ENCODE data around the gene CKLF.

The CKLF gene

DNA sequence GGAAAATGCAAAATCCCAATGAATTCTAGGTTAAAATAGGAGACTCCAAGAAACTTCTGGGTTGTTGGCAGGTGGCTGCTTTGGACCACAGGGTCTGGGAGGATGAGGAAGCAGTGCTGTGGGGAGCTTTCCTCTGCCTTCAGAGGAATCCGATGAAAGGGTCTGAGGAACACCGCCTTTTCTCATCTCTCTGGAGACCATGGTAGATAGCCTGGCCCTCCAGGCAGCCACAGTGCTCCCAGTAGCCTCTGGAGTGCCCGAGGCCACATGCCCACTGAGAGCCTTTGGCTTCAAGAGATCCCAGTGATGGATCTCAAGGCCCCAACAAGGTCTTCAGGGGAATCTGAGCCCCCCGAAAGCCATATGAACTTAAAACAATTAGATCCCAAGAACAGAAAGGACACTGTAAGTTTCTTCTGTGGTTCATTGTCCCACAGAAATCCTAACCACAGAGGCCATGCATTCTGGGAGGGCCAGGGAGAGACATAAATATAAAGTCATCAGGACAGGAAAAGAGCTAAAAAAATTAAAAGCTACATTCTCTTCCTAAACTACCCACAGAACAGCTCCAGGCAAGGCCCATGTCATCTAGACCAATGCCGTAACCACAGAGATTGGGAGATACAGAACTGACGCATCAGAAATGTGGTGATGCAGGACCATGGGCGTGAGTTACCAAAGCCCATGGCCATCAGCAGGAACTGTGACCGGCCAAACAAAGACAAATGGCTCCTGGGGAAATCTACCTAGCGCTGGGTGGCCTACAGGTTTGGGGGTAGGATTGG, 26.8 kb upstream of the CKLF start:
- DNase-seq (ENCODE audit: low read depth), result no peak
- H3K4me3 ChIP-seq (ENCODE audit: low read depth, low read length), result no peak overlapping the region
- TF ChIP-seq, protein P1, sequence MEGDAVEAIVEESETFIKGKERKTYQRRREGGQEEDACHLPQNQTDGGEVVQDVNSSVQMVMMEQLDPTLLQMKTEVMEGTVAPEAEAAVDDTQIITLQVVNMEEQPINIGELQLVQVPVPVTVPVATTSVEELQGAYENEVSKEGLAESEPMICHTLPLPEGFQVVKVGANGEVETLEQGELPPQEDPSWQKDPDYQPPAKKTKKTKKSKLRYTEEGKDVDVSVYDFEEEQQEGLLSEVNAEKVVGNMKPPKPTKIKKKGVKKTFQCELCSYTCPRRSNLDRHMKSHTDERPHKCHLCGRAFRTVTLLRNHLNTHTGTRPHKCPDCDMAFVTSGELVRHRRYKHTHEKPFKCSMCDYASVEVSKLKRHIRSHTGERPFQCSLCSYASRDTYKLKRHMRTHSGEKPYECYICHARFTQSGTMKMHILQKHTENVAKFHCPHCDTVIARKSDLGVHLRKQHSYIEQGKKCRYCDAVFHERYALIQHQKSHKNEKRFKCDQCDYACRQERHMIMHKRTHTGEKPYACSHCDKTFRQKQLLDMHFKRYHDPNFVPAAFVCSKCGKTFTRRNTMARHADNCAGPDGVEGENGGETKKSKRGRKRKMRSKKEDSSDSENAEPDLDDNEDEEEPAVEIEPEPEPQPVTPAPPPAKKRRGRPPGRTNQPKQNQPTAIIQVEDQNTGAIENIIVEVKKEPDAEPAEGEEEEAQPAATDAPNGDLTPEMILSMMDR (IDR thresholded peaks at IDR 0.05; ENCODE audit: low read depth, low read length, missing control alignments), result no peak

DNA sequence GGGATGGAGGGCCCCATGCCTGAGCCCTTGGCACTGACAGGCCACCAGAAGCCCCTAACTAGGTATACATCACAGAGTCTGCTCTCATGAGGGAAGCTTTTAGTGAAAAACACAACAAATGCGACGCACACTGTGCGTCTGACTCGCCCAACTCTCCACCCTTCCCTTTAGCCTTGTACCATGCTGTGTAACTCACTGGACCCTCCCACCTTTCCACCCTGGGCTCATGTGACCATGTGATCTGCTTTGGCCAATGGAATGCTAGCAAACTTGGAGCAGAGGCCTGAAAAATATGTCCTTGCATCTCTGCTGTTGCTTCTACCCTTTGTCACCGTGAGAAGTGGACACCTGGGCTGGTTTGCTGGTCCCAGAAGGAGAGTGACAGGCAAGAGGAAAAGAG, 24.1 kb upstream of the CKLF start:
- DNase-seq (ENCODE audit: low read depth), result no peak
- TF ChIP-seq, protein P1 (IDR thresholded peaks at IDR 0.05; ENCODE audit: low read depth, low read length, missing control alignments), result no peak
- H3K4me3 ChIP-seq (ENCODE audit: low read depth, low read length), result no peak overlapping the region

DNA sequence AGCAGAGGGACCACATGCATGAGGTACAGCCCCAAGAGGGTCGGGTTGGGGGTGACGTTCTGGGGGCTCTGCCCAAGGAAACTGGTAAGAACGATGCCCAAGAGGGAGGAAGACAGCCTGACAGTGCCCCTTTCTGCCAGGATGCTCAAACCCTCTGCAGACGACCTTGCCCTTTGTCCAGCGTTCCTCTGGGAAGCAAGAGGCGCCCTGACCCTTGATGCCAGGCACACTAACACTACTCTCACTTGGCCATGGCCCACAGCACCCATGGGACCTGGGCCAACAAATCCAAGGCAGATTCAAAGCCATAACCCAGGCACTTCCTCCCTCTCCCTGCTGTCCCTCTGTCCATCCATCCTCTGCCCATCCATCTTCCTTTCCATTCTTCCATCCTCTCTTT, 22.9 kb upstream of the CKLF start:
- no peak for DNase-seq (ENCODE audit: low read depth)
- no peak overlapping the region for H3K4me3 ChIP-seq (ENCODE audit: low read depth, low read length)
- TF ChIP-seq, protein P1 (IDR thresholded peaks at IDR 0.05; ENCODE audit: low read depth, low read length, missing control alignments), result no peak

DNA sequence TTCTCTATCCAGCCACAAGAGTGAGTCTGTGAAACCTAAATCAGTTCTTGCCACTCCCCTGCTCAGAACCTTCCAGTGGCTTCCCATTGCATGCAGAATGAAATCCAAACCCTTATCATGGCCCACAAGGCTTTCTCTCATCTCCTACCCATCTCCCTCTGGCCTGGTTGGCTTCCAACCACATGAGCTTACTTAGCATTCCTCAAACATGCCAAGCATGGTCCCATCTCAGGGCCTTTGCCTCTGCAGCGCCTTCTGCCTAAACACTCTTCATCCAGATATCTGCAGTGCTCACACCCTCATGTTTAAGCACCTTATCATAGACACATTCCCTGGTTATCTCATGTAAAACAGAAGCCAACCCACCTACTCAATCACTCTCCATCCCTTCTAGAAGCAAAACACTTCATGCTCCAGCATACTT, 18.0 kb upstream of the CKLF start:
- TF ChIP-seq, protein P1 (IDR thresholded peaks at IDR 0.05; ENCODE audit: low read depth, low read length, missing control alignments), result no peak
- no peak for DNase-seq (ENCODE audit: low read depth)
- H3K4me3 ChIP-seq (ENCODE audit: low read depth, low read length), result no peak overlapping the region

DNA sequence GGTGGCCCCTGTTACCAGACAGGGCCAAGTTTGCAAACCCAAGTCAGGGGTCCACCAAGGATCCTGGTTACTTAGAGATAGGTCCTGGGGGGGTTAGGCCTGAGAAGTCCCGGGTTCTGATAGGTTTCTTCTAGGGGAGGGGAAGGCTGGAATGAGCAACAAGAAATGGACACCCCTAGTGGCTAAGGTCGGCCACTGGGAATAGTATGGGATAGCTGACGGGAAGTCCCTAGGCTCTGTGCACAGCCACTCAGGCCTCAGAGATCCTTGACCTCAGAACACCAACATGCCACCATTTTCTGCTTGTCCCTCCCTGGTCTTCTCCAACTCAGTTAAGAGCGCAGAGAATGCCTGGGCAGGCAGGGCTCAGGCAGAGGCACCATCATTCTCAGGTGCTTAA, 15.9 kb upstream of the CKLF start:
- no peak for DNase-seq (ENCODE audit: low read depth)
- TF ChIP-seq, protein P1 (IDR thresholded peaks at IDR 0.05; ENCODE audit: low read depth, low read length, missing control alignments), result no peak
- H3K4me3 ChIP-seq (ENCODE audit: low read depth, low read length), result no peak overlapping the region

DNA sequence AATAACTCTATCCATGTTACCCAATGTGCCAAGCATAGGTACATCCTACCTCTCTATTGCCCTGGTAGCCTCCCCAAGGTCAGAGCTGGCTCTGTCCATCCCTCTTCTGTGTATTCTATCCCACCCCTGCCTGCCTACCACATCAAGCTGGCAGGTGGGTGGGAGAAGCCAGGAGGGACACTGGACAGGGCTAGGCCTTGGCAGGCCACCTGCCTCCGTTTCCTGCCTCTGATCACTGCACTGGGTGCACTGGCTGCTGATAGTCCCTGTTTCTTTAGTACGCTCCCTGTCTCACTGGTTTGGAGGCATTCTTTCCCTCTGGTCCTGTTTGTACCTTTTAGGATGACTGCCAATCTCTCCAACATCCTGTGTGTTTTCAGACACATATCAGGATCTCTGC, 15.1 kb upstream of the CKLF start:
- DNase-seq (ENCODE audit: low read depth), result no peak
- no peak overlapping the region for H3K4me3 ChIP-seq (ENCODE audit: low read depth, low read length)
- TF ChIP-seq, protein P1 (IDR thresholded peaks at IDR 0.05; ENCODE audit: low read depth, low read length, missing control alignments), result no peak

DNA sequence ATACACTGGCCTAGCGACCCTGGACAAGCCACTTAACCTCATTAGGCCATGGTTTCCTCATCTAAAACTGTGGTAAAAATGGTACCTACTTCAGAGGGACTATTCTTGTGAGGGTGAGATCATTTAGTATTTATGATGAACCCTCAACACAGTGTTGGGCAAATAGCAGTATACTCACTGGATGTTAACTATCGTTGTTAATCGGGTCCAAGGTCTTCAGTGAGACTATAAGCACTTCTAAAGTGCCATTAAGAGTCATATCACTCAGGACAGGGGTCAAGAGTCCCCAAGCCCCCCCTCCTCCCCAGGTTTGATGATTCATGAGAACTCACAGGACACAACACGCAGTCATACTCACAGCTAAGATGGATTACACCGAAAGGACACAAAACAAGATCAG, 13.5 kb upstream of the CKLF start:
- TF ChIP-seq, protein P1 (IDR thresholded peaks at IDR 0.05; ENCODE audit: low read depth, low read length, missing control alignments), result no peak

More for the DNA sequence above, 13.5 kb upstream of the CKLF start:
- H3K4me3 ChIP-seq (ENCODE audit: low read depth, low read length), result no peak overlapping the region
- no peak for DNase-seq (ENCODE audit: low read depth)
